Measurements from ENCODE around the gene FILIP1. TPM values are rescaled to one million over a fixed set of nuclear protein-coding genes. Genes with fewer than 3 reads are reported as not detected.
"Not testable (repeated sequence)": the region's sequence is repeated elsewhere in the genome, so short reads cannot be mapped to it uniquely, and the experiment has no call there.

FILIP1 gene
- polyA plus RNA-seq, 1 donor: 2.4 TPM

DNA sequence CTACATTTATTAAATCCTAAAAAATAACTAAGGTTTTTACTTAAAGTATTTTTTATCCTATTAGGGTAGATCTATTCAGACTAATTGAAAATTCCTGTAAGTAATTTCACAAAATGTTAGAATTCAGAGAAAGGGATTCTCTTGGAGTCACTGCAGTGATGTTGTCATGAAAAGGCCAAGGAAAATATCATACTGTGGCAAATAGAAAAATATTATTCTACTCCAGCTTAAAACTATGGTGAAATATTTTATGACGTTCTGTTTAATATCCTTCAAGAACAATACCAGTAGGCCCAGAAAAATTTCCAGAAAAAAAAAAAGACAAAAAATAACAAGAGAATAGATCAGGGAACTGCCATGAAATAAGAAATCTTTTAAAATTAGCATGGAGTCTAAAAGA lies 73.6 kb downstream of the FILIP1 start:
- no peak for DNase-seq

DNA sequence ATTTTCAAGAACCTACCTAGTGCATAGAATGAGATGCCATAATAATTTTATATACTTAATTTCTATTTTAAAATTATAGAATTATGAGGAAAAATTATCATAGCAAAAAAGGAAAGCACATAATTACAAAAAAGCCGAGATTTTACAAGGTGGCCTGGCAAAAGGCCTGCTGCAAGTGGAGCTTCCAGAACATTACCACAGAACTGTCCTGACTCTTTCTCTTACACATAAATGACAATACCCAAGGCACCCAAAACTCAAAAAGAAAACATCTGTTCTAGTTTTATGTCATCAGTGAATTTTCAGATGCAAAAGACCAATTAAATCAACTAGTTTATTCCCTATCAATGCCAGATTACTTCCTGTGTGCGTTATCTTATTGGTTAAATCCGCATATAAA lies 74.2 kb downstream of the FILIP1 start:
- no peak for DNase-seq

DNA sequence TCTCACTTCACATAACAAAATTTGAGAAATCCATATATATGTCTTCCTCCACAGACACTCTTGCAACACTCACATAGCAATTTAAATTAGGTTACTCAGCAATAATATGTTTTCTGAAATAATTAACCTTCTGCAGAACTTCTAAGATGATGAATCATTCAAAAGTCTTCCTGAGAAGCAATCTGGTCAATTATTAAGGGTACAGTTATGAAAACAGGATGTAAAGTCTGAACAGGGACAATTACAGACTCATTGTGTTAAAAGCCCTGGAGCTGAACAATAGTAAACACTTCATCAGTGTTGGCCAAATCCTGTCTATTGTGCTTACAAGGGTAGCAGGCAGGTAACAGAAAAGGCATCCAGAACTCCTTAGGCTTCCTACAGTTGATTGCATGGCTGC lies 75.4 kb downstream of the FILIP1 start:
- DNase-seq: no peak

DNA sequence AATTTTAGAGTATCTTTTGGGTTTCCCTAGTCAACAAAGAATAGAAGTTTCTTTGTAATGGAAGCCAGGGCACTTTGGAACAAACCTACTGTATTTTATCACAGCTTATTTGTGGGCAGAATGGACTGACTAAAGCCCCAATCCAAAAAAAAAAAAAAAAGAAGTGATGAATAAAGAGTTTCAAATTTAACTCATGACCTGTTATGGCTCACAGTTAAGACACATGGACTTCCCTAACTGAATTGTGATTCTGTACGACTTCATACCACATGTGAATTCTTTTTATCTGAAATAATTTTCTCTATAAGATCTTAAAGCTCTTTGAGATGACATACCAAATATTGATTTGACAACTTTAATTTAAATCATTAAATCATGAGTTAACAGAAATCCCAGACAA lies 77.2 kb downstream of the FILIP1 start:
- no peak for DNase-seq

DNA sequence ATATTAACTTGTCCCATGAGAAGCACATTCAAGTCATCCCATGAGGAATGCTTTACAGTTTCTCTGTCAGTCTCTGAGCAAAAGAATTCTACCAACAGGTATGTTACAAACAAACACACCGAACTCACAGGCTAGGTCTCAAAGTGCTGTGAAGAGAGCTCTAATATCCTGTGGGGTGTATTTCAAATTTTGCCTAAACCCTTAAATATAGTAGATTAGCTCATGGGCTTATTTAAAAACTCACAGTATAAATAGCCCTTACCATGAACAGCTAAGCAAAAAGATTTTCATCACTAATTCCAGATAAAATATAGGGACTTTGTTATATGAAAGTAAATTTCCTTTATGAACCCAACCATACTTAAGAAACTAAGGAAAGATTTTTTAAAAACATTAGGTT lies 77.8 kb downstream of the FILIP1 start:
- DNase-seq: no peak

DNA sequence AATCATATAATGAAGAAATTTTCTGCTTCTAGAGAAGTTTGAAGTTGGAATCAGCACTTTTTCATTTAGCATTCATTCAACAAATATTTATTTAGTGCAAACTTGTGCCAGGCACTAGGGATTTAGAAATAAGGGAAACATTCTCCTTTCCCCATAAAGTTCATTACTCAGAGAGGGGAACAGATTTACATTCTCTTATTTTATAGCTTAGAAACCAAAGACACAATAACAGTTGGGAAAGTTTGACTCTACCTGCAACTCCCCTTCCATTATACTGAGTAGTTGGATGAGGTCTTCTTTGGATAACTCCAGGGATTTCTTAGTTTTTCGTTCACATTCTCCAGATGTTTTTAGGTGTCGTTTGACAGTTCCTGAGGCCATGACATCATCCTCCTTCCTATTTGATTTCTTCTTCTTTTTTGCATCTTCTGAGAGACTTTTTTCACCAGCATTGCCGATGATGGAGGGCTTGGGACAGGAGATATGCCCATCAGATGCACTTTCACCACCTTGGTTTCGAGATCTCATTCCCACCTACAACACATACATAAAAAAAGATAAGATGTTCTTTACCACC lies 79.1 kb downstream of the FILIP1 start:
- DNase-seq: no peak

DNA sequence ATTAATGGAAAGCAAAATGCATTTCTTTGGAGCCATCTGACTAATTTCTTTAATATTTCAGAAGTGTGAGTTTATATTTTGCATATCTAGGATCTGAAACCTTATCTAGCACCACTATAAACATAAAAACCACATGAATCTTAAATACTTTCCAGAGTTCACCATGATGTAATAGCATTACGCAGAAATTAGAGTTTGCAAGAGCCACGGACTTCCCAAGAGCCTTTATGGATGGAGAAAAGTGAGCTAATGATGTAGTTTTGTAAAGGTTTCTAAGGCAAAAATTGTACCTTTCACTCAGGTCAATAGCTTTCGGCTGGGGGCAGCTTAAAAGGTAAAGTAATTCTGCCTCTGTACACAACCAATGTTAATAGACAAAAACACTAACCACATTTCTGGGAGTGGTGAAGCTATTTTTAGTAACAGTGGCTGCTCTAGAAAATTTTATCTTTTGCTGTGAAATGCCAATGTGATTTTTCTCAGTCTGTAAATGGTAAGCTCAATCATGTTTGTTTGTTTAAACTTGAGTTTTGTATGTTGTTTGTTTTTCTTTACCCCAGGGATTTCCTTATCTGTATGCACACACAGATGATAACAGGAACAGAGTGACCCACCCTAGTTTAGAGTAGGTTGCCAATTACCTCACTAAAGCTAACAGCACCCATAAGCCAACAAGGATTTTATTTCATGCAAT lies 80.5 kb downstream of the FILIP1 start:
- DNase-seq: no peak

DNA sequence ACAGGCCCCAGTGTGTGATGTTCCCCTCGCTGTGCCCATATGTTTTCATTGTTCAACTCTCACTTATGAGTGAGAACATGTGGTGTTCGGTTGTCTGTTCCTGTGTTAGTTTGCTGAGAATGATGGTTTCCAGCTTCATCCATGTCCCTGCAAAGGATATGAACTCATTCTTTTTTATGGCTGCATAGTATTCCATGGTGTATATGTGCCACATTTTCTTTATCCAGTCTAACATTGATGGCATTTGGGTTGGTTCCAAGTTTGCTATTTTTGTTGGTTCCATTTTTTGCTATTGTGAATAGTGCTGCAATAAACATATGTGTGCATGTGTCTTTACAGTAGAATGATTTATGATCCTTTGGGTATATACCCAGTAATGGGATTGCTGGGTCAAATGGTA lies 83.0 kb downstream of the FILIP1 start:
- DNase-seq: not testable (repeated sequence)

DNA sequence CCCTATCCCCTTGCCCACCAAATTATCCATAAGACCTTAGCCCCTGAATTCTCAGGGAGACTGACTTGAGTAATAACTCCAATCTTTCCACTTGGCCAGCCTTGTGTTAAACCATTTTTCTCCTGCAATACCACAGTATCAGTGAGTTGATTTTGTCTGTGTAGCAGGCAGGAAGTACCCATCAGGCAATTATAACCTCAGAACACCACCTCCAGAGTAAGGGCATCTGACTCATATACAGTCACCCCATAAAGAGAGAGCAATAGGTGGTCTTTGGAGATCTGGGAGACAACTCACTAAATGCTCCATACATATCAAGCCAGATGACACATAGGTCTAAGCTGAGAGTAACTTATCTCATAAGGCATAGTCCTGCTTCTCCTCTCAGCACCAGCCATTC lies 83.7 kb downstream of the FILIP1 start:
- DNase-seq: no peak

DNA sequence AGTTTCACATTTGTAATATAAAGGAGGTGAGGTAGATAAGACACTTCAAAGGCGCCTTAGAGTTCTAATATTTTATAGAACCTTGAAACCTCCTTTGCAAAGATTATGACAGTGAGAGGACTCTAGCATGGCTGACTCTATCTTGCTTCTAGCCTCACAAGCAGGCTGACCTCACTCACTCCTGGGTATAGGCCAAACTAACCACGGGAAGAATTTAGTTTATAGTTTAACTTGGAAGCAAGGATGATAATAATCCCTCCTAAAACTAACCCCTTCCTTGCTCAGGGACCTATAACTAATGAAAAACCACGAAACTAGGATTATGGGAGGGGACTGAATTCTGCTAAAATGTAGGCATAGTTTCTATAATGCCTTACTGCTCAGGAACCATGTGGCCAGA lies 84.3 kb downstream of the FILIP1 start:
- DNase-seq: no peak

DNA sequence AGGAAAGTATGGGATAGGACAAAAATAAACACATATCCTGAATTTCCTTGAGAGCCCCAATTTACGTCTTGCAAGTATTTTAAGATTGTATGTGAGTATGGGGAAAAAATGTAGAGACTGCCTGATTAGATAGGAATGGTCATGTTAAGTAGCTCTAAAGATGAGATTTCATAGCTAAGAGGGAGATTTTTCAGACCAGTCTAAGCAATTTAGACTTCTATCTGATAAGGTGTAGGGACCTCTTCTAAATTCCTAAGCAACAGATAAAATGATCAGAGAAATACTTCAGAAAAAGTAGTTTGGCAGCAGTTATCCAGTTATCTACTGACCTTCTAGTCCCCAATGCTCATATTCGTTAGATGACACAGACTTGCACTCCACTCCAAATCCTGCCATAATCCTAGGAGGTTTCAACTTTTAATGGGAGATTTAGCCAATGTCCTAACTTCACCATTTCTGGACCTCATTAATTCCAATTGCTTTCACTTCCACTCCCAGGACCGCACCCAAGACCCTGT lies 90.0 kb downstream of the FILIP1 start:
- DNase-seq: no peak

DNA sequence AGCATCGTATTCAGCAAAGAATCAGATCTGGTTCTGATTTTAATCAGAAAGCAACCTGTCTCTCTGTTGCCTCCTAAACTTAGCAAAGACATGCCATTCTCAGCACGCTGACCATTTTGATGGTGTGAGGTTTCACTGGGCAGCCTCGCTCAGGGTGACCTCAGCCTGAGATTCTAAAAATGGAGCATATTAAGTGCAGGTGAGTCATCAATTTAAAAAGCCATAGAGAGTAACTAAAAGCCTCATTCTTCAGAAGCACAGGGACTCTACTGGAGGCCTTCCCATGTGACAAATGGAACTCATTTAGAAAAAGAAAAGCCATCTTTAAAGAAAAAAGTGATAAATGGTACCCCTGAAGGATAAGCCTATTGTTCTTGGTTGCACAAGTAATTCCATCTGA lies 91.3 kb downstream of the FILIP1 start:
- DNase-seq: no peak

DNA sequence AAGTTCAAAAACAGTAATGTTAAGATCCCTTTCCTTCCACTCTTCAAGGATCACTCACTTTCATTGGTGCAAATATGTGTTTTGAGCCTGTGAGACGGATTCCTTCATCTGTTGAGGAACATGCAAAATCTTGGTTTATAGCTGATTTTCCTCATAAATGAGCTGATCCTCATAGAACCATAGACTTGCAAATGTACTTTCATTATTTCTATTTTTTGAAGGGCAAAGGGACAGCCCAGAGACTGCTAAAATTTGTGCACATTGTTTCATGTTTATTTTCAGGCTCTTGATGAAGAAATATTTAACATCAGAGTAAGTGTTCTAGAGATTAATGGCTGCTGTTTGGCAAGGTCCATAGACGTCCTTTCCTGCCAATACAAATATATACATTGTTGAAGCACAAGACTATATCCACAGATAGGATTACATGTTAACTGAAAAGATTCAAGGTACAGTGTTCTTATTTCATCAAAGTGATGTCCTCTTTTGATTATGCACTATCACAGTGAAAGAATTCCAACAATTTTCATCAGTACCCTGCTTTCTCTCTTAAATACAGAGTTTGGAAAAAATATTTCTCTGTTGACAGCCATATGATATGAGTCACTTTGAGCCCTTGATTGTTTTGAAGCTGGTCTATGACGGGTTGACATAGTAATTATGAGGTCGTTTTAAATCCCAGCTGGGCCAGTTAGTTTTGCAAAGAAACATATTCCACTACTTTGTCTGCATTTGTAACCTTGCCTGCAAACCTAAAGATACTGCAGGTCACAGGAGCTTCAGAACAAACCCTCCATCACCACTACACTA lies 95.7 kb downstream of the FILIP1 start:
- DNase-seq: no peak

DNA sequence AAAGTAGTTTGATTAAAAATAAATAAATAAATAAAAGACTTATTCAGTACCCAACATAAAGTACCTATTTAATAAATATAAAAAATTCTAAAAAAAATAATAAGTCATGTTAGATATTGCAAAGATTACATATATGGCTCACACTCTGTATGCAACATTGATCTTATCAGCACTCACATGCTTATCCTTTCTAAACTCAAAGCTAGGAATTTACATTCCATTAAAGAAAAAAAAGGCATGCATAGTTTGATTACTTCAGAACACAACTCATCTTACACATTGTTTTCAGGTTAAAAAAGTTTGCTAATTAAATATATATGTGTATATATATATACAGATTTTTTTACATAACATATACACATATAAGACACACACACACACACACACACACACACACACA lies 96.4 kb downstream of the FILIP1 start:
- no peak for DNase-seq

DNA sequence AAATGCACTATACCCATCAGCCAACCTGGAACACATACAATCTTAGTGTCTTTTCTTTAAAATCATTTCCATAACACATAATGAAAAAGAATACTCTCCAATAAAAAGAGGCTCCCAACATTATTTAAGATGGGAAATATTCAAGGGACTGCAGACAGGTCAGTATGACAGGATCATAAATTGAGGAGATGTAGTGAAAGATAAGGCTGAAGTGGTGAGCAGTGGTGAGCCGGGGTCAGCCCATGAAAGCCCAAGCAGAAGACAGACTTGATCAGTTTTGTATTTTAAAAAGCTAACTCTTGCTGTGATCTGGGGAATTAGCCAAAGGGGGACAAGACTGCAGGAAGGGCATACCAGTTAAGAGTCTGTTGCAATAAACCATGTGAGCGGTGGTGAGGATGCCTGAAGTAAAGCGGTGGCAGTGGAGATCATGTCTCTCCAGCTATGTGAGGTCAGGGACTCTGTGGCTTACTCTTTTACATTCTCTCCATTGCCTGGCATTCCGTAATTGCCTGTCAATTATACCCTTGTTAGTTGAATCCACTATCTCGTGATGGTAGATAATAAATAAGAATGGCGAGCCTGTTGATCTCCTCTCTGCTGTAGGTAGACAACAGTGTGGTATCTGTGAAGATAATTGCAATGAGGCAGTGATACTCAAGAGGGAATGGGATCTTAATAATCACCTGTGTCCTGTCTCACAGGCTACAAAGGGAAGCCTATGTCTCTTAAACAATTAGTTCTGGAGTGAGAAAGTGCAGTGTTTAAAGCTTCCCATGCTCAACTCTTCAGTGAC lies 97.4 kb downstream of the FILIP1 start:
- DNase-seq: no peak

DNA sequence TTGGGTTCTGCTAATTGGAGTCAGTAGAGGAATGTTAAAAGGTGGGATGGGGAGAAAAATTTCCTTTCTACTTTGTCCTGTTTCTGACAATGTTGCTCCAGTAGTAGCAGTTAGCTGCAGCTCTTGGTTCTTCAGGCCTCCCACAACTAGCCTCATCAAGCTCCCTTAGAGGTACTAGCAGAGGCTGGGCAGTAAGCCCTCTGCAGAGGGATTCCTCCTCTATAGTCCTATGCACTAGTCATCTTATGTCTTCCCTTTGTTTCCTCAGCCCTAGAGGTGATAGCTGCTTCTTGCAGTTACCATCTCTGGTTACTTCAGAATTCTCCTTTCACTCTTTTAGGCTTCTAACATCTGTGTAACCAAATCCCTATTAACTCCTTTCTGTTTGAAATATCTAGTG lies 99.8 kb downstream of the FILIP1 start:
- DNase-seq: no peak

DNA sequence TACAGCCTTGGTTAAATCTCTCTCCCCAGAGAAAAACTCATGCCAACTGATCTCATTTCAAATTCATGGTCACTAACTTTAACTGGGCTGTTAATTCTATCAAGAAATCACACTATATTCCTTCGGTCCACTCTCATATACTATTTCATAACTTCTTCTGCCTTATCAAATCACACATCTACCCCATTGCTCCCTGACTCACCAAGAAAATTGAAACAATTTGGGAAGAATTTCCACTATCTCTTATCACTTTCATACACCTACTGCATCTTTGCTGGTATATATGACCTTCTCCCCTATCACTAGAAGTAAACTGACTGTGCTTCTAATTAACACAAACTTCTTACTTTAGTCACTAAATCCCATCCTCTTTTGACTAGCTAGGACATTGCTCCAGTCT lies 102.3 kb downstream of the FILIP1 start:
- no peak for DNase-seq

DNA sequence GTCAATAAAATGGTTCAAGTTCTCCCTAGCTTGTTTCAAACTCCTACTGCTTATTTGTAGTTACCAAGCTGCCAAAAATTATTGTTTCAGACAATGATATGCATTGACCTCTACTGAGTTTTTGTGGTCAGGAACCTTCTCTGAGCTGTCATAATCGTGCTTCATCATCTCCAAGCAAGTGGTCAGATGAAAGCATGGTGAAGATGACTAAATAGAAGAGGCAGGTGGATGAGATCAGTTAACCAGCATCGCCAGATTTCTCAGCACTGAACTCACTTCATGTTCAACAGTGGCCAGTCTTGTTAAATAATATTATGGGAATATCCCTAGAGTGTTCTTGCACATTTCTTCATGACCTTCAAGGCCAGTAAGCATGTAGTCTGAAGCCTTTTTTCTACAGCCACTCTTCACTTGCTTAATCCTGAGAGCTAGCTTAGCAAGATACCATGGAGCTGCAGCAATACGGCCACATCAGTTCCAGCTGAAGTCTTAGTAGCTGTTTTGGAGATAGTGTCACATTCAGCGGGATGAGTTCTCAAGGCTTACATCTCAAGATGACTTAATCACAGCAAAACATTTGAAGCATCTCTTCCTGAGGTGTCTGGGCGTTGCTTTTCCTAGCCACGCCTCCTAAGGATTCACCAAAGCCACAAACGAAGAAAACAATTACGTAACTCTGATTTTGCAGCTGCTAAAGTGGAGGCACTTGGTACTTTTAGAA lies 107.4 kb downstream of the FILIP1 start:
- DNase-seq: no peak

DNA sequence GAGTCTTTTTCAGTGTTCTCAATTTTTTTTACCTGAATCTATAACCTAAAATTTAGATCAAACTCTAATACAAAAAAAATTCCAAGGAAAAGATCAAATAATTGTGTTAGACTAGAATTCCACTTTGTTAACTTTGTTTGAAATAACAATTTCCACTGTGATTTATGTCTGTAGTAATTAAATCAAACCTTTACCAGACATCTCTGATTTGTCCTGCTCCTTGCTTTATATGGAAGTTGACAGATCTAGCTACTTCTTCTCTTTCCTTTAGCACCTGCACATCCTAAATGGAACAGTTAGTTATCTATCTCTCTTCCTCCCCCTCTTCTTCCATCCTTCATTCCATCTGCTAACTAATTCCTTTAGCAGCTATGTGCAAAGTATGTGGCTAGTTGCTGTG lies 109.5 kb downstream of the FILIP1 start:
- DNase-seq: no peak

DNA sequence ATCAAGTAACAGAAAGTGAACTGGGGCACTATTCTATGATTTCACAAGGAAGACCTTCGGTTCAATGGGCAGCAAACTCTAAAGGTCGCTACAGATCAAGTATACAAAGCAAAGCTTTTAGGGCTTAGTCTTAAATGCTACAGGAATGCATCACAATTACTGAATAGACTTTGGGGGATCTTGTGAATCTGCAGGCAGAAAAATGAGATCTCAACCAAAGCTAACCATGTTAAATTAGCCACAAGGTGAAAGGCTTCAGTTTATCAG lies 111.0 kb downstream of the FILIP1 start:
- DNase-seq: no peak

DNA sequence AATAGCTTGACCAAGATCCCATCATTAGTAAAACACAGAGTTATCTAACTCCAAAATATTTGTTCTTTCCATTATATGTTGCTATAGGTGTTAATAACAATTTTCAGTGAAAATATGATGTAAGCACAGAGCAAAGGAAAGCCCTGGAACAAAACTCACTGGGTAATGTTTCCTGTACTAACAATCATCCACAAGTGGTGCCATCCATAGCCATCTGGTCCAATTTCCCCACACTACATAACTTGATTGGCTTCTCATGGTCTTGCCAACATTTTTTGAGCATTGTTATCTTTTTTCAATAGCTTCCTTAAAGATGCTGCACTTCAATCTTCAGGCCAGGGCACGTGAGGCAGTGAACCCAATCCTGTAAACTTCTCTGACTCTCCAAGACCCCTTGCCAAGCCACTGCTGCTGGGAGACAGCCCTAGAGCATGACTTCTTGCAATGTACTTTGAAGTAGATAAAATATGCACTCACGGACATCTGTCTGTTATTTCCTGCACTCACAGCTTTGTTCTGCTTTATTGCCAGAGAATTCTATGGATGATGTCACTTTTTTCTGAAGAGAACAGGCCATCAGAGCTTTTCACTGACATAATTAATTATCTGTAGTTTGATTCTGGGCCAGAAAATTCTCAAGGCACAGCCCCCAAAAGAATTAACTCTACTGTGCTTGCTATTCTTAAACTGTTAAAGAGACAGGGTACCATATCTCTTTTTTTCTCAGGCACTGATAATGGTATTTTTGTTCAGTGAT lies 111.5 kb downstream of the FILIP1 start:
- DNase-seq: no peak

Data from left kidney (tissue), 2 donors.